ENCODE results near the gene TMEM92.

The TMEM92 gene

GRCh38 chr17:50322271-50322670 is 48.0 kb downstream of the TMEM92 start:
- no peak overlapping the region for H3K4me3 ChIP-seq (ENCODE audit: low read depth, low read length)

- H3K4me3 ChIP-seq (ENCODE audit: low read depth, low read length), result no peak overlapping the region
These were observed 48.8 kb downstream of the TMEM92 start for GRCh38 chr17:50323060-50323459.

GRCh38 chr17:50325906-50326305 is 51.6 kb downstream of the TMEM92 start:
- H3K4me3 ChIP-seq (ENCODE audit: low read depth, low read length), result no peak overlapping the region

- H3K4me3 ChIP-seq (ENCODE audit: low read depth, low read length), result no peak overlapping the region
These were observed 52.6 kb downstream of the TMEM92 start for GRCh38 chr17:50326831-50327364.

GRCh38 chr17:50328363-50329325 is 54.4 kb downstream of the TMEM92 start:
- H3K4me3 ChIP-seq (ENCODE audit: low read depth, low read length), result no peak overlapping the region

- H3K4me3 ChIP-seq (ENCODE audit: low read depth, low read length), result no peak overlapping the region
These were observed 55.5 kb downstream of the TMEM92 start for GRCh38 chr17:50329716-50330115.

- no peak overlapping the region for H3K4me3 ChIP-seq (ENCODE audit: low read depth, low read length)
These were observed 56.0 kb downstream of the TMEM92 start for GRCh38 chr17:50330151-50330775.

Data from iPS-11a (cell line).